22Rv1 (cell line): Measurements from ENCODE around the gene SEC23A.

Source experiments
- CTCF ChIP-seq: fragments of 450-650 bp; IDR thresholded peaks from 2 replicates; pipeline ENCODE4 v1.5.1; 2017; ENCODE audit warnings: mild to moderate bottlenecking
- ZFX ChIP-seq: fragments of 450-650 bp; IDR thresholded peaks from 2 replicates; pipeline ENCODE4 v1.6.1; 2017; ENCODE audit warnings: antibody characterized with exemption, borderline replicate concordance

GRCh38 chr14:39006721-39007410 lies 96.2 kb downstream of the SEC23A start:
- no peak for TF ChIP-seq CTCF
- no peak for TF ChIP-seq ZFX
